ENCODE data around the gene TMEM253.

DNA sequence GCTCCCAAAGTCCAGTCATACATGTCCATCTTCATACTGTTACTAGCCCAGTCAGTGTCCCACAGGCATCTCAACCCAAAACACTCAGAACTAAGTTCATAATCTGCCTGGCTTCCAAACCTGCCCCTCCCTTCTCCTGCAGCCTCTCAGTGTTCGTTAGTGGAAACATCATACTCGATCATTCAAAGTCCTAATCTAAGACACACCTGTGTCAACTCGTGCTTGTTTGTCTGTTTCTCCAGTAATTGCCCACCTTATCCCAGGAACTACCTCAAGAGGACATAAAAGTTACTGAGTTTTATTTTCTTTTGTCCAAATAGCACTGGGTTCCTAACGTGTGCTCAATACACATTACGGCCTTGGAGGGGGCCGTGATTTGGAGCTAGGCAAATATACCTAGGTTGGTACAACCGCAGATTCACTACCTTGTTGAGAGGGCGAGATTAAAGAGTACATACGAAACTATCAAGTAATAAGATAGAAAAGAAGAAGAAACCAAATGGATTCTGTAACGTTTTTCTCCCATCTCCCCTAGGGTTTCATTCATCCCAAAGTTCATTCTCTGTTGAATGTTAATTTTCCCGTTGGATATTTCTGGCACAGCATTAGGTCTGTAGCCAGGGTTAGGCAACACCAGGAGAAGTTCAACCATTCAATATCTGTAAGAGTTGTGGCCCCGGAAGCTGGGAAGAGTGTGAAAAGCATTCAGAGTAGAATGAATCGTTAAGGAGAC lies 40.1 kb upstream of the TMEM253 start:
- TF ChIP-seq, protein P1, sequence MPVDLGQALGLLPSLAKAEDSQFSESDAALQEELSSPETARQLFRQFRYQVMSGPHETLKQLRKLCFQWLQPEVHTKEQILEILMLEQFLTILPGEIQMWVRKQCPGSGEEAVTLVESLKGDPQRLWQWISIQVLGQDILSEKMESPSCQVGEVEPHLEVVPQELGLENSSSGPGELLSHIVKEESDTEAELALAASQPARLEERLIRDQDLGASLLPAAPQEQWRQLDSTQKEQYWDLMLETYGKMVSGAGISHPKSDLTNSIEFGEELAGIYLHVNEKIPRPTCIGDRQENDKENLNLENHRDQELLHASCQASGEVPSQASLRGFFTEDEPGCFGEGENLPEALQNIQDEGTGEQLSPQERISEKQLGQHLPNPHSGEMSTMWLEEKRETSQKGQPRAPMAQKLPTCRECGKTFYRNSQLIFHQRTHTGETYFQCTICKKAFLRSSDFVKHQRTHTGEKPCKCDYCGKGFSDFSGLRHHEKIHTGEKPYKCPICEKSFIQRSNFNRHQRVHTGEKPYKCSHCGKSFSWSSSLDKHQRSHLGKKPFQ (tag by site-specific recombination; IDR thresholded peaks at IDR 0.05) = no peak
- TF ChIP-seq WT1 (tag by site-specific recombination; IDR thresholded peaks at IDR 0.05) = no peak
- TF ChIP-seq ZNF223 (tag by site-specific recombination; IDR thresholded peaks at IDR 0.05) = no peak
- TF ChIP-seq, protein P2, sequence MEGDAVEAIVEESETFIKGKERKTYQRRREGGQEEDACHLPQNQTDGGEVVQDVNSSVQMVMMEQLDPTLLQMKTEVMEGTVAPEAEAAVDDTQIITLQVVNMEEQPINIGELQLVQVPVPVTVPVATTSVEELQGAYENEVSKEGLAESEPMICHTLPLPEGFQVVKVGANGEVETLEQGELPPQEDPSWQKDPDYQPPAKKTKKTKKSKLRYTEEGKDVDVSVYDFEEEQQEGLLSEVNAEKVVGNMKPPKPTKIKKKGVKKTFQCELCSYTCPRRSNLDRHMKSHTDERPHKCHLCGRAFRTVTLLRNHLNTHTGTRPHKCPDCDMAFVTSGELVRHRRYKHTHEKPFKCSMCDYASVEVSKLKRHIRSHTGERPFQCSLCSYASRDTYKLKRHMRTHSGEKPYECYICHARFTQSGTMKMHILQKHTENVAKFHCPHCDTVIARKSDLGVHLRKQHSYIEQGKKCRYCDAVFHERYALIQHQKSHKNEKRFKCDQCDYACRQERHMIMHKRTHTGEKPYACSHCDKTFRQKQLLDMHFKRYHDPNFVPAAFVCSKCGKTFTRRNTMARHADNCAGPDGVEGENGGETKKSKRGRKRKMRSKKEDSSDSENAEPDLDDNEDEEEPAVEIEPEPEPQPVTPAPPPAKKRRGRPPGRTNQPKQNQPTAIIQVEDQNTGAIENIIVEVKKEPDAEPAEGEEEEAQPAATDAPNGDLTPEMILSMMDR (tag by site-specific recombination; IDR thresholded peaks at IDR 0.05) = no peak
- no peak for TF ChIP-seq OVOL3 (tag by site-specific recombination; IDR thresholded peaks at IDR 0.05)

Data from HEK293 (cell line).